Stimulated activated CD8-positive, alpha-beta memory T cell treated with anti-CD3 and anti-CD28 coated beads, Interleukin-4, amount 100 ng/mL, for 48 hours (primary cell): ENCODE data around the gene CCM2L.

Experiments used
- DNase-seq: peaks from one replicate; pipeline ENCODE4 v3.0.0-alpha.2; 2020

The CCM2L gene

GRCh38 chr20:31996996-31997395, 13.2 kb upstream of the CCM2L start:
- DNase-seq: no peak

- DNase-seq: no peak
These were observed 12.0 kb upstream of the CCM2L start for GRCh38 chr20:31998246-31998645.

- DNase-seq: no peak
These were observed 6.9 kb upstream of the CCM2L start for GRCh38 chr20:32003325-32003724.

- DNase-seq: no peak
These were observed 5.3 kb upstream of the CCM2L start for GRCh38 chr20:32004963-32005362.

GRCh38 chr20:32006053-32006452, 4.2 kb upstream of the CCM2L start:
- DNase-seq: no peak

- DNase-seq: no peak
These were observed 3.1 kb upstream of the CCM2L start for GRCh38 chr20:32006841-32007786.

- DNase-seq: no peak
These were observed 2.2 kb upstream of the CCM2L start for GRCh38 chr20:32007787-32008616.

- no peak for DNase-seq
These were observed 674 bp upstream of the CCM2L start for GRCh38 chr20:32009564-32009963.

- DNase-seq: no peak
These were observed 428 bp downstream of the CCM2L start for GRCh38 chr20:32010666-32011065.

- no peak for DNase-seq
These were observed 2.0 kb downstream of the CCM2L start for GRCh38 chr20:32012159-32012688.

GRCh38 chr20:32013326-32013725, 3.1 kb downstream of the CCM2L start:
- DNase-seq: no peak

GRCh38 chr20:32017711-32018251, 7.5 kb downstream of the CCM2L start:
- peak; percentile 40 for DNase-seq

GRCh38 chr20:32018269-32019155, 8.3 kb downstream of the CCM2L start:
- peak; percentile 74 for DNase-seq

GRCh38 chr20:32019156-32019510, 8.9 kb downstream of the CCM2L start:
- DNase-seq: no peak

GRCh38 chr20:32019563-32020463, 9.6 kb downstream of the CCM2L start:
- DNase-seq: no peak

GRCh38 chr20:32021091-32021490, 10.9 kb downstream of the CCM2L start:
- DNase-seq: no peak

- DNase-seq: no peak
These were observed 14.6 kb downstream of the CCM2L start for GRCh38 chr20:32024683-32025295.

GRCh38 chr20:32027643-32028042, 17.4 kb downstream of the CCM2L start:
- DNase-seq: no peak

- DNase-seq: no peak
These were observed 18.6 kb downstream of the CCM2L start for GRCh38 chr20:32028647-32029372.

- DNase-seq: no peak
These were observed 19.3 kb downstream of the CCM2L start for GRCh38 chr20:32029561-32029960.
